Endometrial microvascular endothelial cells (primary cell): ENCODE measurements around the gene SYCN. TPM values are rescaled to one million over a fixed set of nuclear protein-coding genes. Genes with fewer than 3 reads are reported as not detected.
"Not testable (repeated sequence)": the region's sequence is repeated elsewhere in the genome, so short reads cannot be mapped to it uniquely, and the experiment has no call there.

ENCODE experiments used
- in situ Hi-C: cut with HindIII; loops from 2 replicates; pipeline ENCODE4 v1.10.0; 2017; ENCODE audit warnings: low sequenced_read_pairs, low pct_unique_long_range_greater_than_20kb; ENCODE audit errors: inconsistent ontology term
- total RNA-seq: library from RNA; depleted of rRNA; stranded (reverse); fragments of >200 nt; gene quantifications from one replicate; pipeline ENCODE4 v1.2.3, GENCODE V29; 2015; ENCODE audit errors: inconsistent ontology term

SYCN gene
- total RNA-seq, 1 donor from 2014 or later = not detected

GRCh38 chr19:39232708-39233107 lies 28.6 kb upstream of the SYCN start:
- in situ Hi-C loops = no loop called here

DNA sequence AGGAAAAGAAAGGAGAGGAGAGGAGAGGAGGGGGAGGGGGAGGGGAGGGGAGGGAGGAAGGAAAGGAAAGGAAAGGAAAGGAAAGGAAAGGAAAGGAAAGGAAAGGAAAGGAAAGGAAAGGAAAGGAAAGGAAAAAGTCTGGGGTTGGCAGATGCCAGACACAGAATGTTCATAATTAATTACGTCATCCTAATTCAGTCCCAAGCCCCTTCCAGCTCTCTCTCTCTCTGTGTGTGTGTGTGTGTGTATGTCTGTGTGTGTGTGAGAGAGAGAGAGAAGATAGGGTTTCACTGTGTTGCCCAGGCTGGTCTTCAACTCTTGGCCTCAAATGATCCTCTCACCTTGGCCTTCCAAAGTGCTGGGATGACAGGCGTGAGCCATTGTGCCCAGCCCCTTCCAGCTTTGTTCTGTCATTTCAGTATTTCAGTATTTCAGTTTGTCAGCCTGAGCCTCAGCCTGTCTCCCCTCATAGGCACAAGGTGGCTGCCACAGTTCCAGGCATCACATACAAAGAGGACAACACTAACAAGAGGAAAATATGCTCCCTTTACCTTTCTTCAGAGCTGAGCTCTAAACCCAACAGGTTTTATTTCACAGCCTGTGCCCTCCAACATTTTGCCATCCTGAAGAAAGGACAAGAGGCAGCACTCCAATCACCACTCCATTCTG lies 26.2 kb upstream of the SYCN start:
- in situ Hi-C loops = no loop called here

DNA sequence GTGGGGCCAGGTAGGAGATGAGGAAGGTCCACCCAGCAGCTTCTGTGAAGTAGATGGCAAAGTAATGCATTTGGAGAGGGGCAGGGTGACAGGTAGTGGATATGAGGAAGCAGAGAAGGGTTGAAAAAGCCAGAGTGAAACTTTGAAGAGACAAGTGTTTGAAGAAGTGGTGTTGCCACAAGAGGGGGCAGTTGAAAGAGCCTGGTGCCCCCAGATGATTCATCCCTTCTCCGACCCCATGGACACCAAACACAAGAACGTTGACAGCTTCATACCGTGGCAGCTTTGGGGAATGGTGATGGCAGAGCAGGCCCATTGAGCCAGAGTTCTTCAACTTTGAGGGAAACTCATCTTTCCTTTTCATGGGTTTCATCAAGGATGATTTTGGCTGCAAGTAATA lies 20.8 kb upstream of the SYCN start:
- in situ Hi-C loops = no loop called here

DNA sequence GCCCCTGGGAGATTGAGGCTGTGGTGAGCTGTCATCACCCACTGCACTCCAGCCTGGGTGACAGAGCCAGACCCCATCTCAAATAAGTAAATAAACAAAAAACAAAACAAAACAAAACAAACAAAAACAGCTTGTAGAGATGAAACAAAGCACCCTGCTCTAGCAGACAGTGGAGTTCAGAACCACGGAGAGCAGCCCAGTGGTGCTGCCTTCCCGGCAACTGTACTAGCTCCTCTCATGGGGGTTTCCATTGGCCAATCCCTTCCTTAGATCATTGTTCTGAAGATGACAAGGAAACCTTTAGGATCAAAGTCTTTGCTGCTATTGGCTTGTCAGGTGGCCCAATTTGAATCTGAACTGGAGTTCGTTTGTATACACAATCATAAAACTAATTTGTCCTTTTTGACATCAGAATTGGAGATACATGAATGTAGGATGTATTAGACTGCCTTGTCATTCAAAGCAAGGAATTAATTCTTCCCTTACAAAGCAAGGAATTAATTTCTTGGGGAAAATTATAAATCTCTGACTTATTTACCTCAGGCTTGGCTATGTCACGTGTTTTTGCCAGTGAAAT lies 19.7 kb upstream of the SYCN start:
- in situ Hi-C loops = no loop called here

GRCh38 chr19:39219108-39219507 lies 15.0 kb upstream of the SYCN start:
- in situ Hi-C loops = not testable (repeated sequence)

DNA sequence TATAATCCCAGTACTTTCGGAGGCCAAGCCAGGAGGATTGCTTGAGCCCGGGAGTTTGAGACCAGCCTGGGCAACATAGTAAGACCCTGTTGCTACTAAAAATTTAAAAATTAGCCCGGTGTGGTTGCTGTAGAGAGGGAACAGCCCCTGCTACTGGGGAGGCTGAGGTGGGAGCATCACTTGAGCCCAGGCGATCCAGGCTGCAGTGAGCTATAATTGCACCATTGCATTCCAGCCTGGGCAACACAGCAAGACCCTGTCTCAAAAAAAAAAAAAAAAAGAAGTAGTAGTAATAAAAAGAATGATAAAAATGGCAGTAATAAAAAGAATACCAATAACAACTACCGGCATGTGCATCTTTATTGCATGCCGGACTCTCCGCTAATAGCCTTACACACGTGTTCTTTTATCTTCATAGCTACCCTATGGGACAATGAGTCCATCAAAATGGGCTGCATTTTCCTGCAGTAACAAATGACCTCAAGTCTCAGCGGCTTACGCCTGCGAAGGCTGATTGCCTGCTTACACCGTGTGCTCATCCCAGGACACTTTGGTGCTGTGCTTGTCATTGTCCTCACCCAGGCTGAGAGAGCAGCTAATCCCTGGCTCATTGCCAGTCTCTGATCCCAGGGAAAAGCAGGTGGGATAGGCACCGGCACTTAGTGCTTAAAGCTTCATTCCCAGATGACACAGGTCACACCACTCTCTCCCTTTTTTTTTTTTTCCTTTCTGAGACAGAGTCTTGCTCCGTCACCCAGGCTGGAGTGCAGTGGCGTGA lies 14.4 kb upstream of the SYCN start:
- in situ Hi-C loops = no loop called here

- in situ Hi-C loops = no loop called here
These were observed 13.0 kb upstream of the SYCN start for GRCh38 chr19:39217094-39217493.

- in situ Hi-C loops = not testable (repeated sequence)
These were observed 11.3 kb upstream of the SYCN start for GRCh38 chr19:39215323-39215722.

- in situ Hi-C loops = no loop called here
These were observed 8.3 kb upstream of the SYCN start for GRCh38 chr19:39212375-39212742.

DNA sequence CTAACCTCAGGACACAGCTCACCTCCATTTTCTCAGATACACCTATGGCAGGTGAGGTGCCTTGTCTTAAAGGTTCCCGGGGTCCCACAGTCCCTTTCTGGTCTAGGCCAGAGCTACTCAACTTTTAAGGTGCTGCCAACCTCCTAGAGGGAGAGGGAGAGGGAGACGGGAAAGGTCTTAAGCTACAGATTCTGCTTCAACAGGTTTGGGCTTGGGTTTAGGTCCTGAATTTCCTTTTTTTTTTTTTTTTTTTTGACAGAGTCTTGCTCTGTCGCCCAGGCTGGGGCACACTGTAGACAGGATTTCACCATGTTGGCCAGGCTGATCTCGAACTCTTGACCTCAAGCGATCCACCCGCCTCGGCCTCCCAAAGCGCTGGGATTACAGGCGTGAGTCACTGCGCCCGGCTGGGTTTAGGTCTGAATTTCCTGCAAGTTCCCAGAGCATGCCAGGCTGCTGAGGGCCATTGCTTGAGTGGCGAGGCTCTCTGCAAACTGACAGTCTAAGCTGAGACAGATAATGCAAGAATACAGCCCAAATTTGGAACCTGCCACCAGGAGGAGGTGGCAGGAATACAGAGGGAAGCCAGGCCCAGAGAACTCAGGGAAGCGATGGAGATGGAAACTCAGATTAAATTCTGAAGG lies 7.8 kb upstream of the SYCN start:
- in situ Hi-C loops = no loop called here

- in situ Hi-C loops = no loop called here
These were observed 5.1 kb upstream of the SYCN start for GRCh38 chr19:39209196-39209595.

GRCh38 chr19:39208175-39208795 lies 4.2 kb upstream of the SYCN start:
- in situ Hi-C loops = no loop called here

- in situ Hi-C loops = no loop called here
These were observed 3.3 kb upstream of the SYCN start for GRCh38 chr19:39207293-39207836.

GRCh38 chr19:39206122-39206521 lies 2.1 kb upstream of the SYCN start:
- in situ Hi-C loops = no loop called here

DNA sequence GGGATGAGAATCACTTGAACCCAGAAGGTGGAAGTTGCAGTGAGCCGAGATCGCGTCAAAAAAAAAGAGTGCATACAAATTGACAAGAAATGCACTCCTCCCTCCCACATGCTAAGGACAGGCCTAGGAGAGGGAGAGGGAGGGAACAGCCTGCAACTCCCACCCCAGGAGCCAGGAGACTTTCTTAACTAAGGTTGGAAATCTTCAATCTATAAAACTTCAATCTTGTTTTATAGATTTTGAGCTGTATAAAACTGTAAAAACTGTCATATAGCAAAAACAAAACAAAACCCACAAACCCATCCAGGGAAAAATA lies 1.3 kb upstream of the SYCN start:
- in situ Hi-C loops = no loop called here

DNA sequence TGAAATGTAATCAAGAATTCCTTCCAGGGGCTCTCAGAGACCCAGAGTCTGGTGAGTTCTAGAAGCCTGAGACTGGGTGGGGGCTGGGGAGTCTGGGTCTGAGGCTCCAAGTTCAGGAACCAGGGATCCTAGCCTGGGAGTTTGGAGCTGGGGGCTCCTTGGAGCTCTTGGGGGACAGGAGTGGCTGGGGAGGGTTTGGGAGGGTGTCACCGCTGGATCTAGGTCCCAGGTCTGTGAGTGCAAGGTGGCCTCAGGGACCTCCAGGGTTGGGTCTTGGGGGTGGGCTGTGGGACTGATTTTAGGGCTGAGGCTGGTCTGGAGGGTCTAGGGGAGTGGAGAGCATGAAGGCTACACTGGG lies 1.1 kb downstream of the SYCN start:
- in situ Hi-C loops = no loop called here

DNA sequence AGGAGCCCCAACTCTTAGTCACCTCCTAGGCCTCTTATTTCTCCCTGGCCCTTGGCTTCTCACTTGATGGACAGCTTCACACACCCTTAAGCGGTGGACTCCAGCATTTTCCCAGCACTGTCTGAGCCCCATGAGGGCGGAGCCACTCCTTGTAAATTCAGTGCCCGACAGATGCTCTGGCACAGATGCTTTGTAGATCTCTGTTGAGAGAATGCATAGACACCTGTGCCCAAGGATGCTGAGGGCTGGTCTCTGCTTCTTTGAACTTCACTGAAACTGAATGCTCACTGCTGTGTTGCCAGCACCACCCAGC lies 3.3 kb downstream of the SYCN start:
- in situ Hi-C loops = no loop called here

DNA sequence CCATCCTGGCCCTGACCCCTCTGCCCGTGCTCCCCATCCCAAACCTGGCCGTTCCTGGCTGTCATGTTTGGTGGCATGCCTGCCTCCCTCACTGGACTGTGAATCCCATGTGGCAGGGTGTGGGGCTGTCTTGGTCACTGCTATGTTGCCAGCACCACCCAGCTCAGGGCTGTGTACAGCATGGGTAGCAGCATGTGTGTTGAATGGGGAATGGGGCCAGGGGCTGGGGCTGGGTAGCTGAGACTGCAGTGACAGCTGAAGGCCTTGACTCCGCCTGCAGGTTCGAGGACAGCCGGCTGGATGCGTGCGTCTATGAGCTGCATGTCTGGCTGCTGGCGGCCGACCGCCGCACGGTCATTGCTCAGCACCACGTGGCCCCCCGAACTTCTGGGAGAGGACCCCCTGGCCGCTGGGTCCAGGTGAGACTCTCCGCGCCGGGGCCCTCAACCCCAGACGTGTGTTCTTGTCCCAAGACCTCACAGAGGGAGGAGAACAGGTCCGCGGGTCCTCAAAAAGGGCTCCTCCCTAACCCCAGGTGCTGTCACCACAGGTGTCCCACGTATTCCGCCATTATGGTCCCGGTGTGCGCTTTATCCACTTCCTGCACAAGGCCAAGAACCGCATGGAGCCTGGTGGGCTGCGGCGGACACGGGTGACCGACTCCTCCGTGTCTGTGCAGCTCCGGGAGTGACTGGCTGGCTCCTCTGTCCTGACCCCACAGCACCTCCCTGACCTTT lies 3.8 kb downstream of the SYCN start:
- in situ Hi-C loops = no loop called here

DNA sequence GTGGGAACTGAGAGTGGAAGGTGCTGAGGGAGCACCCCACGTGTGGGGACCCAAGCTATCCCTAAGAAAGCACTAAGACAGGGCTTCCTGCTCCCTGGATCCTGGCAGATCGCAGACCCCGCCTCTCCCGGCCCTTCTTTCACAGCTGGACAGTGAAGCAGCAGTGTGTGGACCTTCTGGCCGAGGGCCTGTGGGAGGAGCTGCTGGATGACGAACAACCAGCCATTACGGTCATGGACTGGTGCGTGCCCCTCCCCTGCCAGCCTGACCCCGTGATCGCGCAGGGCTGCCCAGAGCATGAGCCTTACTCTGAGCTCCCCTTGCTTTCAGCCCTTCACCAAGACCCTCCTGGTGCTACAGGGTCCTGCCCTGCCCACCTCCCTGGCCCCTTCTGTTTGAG lies 5.0 kb downstream of the SYCN start:
- in situ Hi-C loops = no loop called here
